ENCODE results near the gene IDUA. TPM values are rescaled to one million over a fixed set of nuclear protein-coding genes. Genes with fewer than 3 reads are reported as not detected.

Gene IDUA
- total and polyA plus RNA-seq, 10 of the 15 experiments (the other 5 are each of a cell fraction or from before 2014, with no cell fraction given): 0.05 to 7.6 (median 1.4) TPM; not detected in 1

DNA sequence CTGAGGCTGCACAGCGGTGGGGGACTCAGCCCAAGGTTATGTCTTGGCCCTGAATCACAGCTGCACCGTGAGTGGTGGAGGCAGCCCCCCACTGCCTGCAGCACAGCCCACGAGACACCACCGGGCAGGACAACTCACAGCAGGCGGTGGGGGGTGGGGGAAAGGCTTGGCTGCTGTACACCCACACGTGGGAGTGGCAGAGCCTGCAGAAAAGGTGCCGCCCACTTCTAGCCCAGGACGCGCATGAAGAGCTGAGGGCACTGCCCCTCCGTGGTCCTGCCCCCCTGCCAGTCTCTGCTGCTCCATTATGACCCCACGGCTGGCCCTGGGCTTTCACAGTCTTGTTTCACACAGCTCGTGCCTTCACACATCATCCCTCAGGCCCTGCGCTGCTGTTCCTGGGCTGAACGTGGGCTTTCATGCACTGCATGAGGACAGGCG is 65.4 kb downstream of the IDUA start:
- intact Hi-C loops (cut with micrococcal nuclease; ENCODE audit: unreplicated experiment): no loop called here
- FAIRE-seq (no peak), DNase-seq (ENCODE audit: low read depth, low spot score) (no peak), ATAC-seq (no peak)
- H3K9me3 ChIP-seq (replicated peaks; ENCODE audit: control insufficient read depth, insufficient read depth, low read length): no peaks in the 10 kb centered on the region; the same call in 2 of the 3 replicates
- in situ Hi-C loops (cut with MboI): no loop called here
- H3K9ac ChIP-seq (ENCODE audit: control insufficient read depth, insufficient read depth, low read length): no peak overlapping the region
- ChIA-PET CTCF (no interaction called here), POLR2A (no interaction called here), RAD21 (ENCODE audit: unreplicated experiment) (no interaction called here), SMC1A (ENCODE audit: uncharacterized antibody, unreplicated experiment) (no interaction called here)
- H3K4me3 ChIP-seq: no peak overlapping the region
- TF ChIP-seq POU2F2 (IDR thresholded peaks at IDR 0.05; ENCODE audit: borderline replicate concordance, low read depth, low read length) (no peak), SMAD5 (IDR thresholded peaks at IDR 0.05; ENCODE audit: low read depth) (no peak), CREM (IDR thresholded peaks at IDR 0.05; ENCODE audit: low read depth) (no peak), NBN (IDR thresholded peaks at IDR 0.05) (no peak), PML (IDR thresholded peaks at IDR 0.05; ENCODE audit: low read length) (no peak), CHD4 (IDR thresholded peaks at IDR 0.05) (no peak), BRCA1 (IDR thresholded peaks at IDR 0.05; ENCODE audit: low read depth, low read length) (no peak), SMARCA5 (IDR thresholded peaks at IDR 0.05) (no peak), ZSCAN29 (IDR thresholded peaks at IDR 0.05) (no peak), SMC3 (IDR thresholded peaks at IDR 0.05; ENCODE audit: borderline replicate concordance, low read length) (no peak), MTA3 (IDR thresholded peaks at IDR 0.05; ENCODE audit: borderline replicate concordance, low read length) (no peak), ELK1 (IDR thresholded peaks at IDR 0.05; ENCODE audit: low read depth, low read length) (no peak), RAD21 (IDR thresholded peaks at IDR 0.05; ENCODE audit: insufficient read depth, low read depth, low read length) (no peak), MEF2A (IDR thresholded peaks at IDR 0.05; ENCODE audit: insufficient read depth, low read depth, low read length) (no peak), FOS (IDR thresholded peaks at IDR 0.05; ENCODE audit: borderline replicate concordance, extremely low read depth, insufficient read length) (no peak), MYB (IDR thresholded peaks at IDR 0.05; ENCODE audit: borderline replicate concordance, low read depth, low read length) (no peak)
- TF ChIP-seq, protein P1, sequence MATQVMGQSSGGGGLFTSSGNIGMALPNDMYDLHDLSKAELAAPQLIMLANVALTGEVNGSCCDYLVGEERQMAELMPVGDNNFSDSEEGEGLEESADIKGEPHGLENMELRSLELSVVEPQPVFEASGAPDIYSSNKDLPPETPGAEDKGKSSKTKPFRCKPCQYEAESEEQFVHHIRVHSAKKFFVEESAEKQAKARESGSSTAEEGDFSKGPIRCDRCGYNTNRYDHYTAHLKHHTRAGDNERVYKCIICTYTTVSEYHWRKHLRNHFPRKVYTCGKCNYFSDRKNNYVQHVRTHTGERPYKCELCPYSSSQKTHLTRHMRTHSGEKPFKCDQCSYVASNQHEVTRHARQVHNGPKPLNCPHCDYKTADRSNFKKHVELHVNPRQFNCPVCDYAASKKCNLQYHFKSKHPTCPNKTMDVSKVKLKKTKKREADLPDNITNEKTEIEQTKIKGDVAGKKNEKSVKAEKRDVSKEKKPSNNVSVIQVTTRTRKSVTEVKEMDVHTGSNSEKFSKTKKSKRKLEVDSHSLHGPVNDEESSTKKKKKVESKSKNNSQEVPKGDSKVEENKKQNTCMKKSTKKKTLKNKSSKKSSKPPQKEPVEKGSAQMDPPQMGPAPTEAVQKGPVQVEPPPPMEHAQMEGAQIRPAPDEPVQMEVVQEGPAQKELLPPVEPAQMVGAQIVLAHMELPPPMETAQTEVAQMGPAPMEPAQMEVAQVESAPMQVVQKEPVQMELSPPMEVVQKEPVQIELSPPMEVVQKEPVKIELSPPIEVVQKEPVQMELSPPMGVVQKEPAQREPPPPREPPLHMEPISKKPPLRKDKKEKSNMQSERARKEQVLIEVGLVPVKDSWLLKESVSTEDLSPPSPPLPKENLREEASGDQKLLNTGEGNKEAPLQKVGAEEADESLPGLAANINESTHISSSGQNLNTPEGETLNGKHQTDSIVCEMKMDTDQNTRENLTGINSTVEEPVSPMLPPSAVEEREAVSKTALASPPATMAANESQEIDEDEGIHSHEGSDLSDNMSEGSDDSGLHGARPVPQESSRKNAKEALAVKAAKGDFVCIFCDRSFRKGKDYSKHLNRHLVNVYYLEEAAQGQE (IDR thresholded peaks at IDR 0.05; ENCODE audit: low read depth, low read length): no peak
- TF ChIP-seq, protein P2, sequence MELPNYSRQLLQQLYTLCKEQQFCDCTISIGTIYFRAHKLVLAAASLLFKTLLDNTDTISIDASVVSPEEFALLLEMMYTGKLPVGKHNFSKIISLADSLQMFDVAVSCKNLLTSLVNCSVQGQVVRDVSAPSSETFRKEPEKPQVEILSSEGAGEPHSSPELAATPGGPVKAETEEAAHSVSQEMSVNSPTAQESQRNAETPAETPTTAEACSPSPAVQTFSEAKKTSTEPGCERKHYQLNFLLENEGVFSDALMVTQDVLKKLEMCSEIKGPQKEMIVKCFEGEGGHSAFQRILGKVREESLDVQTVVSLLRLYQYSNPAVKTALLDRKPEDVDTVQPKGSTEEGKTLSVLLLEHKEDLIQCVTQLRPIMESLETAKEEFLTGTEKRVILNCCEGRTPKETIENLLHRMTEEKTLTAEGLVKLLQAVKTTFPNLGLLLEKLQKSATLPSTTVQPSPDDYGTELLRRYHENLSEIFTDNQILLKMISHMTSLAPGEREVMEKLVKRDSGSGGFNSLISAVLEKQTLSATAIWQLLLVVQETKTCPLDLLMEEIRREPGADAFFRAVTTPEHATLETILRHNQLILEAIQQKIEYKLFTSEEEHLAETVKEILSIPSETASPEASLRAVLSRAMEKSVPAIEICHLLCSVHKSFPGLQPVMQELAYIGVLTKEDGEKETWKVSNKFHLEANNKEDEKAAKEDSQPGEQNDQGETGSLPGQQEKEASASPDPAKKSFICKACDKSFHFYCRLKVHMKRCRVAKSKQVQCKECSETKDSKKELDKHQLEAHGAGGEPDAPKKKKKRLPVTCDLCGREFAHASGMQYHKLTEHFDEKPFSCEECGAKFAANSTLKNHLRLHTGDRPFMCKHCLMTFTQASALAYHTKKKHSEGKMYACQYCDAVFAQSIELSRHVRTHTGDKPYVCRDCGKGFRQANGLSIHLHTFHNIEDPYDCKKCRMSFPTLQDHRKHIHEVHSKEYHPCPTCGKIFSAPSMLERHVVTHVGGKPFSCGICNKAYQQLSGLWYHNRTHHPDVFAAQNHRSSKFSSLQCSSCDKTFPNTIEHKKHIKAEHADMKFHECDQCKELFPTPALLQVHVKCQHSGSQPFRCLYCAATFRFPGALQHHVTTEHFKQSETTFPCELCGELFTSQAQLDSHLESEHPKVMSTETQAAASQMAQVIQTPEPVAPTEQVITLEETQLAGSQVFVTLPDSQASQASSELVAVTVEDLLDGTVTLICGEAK (IDR thresholded peaks at IDR 0.05; ENCODE audit: borderline replicate concordance): no peak
- H4K20me1 ChIP-seq (ENCODE audit: control insufficient read depth, insufficient read depth): no peaks in the 10 kb centered on the region
- H2AFZ ChIP-seq (ENCODE audit: control insufficient read depth, low read depth, low read length): no peak overlapping the region
- peaks cover 0 to 2% of the 10 kb centered on the region in 2 experiments; a peak in 2 of 4 replicates for H3K27me3 ChIP-seq (replicated peaks in 1 of 2; ENCODE audit: control insufficient read depth in 2 of 2, insufficient read depth in 2 of 2, low read length in 1 of 2)
- no peaks in the 10 kb centered on the region for H3K36me3 ChIP-seq (ENCODE audit: control insufficient read depth in 2 of 2, insufficient read depth in 2 of 2, low read length in 1 of 2)
- no TSS peak for BruUV-seq (replicated peaks)
- no peak overlapping the region for H3K27ac ChIP-seq (ENCODE audit: control insufficient read depth, insufficient read depth)
- no peak overlapping the region for H3K4me2 ChIP-seq (ENCODE audit: control insufficient read depth, insufficient read depth)
- H3K79me2 ChIP-seq (ENCODE audit: control insufficient read depth, insufficient read depth, low read length): no peaks in the 10 kb centered on the region
- no peaks in the 10 kb centered on the region for H3K4me1 ChIP-seq (ENCODE audit: control insufficient read depth, insufficient read depth, low read length)
- 37% methylated on average over 12 of the region's 15 CpGs for WGBS (ENCODE audit: insufficient coverage, insufficient replicate concordance, low lambda C conversion rate, missing lambda C conversion rate)

Measured in GM12878 (cell line).